Measurements from ENCODE around the gene NKD1. TPM values are rescaled to one million over a fixed set of nuclear protein-coding genes. Genes with fewer than 3 reads are reported as not detected.

Gene NKD1
- total and polyA plus RNA-seq, 2 donors from 2014 or later, result 1.1 to 9.9 TPM

DNA sequence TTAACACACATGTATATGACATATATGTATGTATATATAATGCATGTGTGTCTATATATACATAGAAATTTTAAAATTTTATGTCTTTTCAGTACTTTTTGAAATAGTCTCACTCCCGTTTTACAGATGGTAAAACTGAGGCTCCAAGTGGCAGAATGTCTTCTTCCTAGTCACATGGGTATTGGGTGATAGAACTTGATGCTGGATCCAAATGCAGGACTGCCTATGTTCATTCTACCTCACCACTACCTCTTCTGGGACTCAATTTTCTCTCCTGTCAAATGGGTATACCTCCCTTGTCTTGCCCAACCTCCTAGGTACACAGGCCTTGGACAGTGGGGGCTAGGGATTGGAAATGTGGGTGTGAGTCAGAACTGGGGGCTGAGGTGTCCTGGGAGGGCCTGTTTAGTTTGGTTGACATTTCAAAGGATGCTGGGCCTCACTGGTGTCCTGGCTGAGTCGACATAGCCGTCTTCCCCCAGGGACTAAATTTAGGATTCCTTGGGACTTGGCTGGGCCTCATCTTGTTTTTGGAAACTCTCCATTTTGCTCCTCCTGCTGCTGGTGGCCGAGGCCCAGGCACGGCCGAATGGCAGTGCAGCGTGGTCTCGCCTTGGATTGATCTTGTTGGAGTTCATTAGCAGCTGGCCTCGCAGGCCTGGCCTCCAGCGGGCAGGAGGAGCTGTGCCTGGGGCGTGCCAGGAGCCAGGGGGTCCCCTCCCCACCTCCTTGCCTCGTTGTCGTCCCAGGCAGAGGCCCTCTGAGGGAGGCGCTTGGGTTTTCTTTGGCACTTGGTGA, 25.9 kb downstream of the NKD1 start:
- no peaks in the 10 kb centered on the region for H3K4me1 ChIP-seq (ENCODE audit: control insufficient read depth in 2 of 3, insufficient read depth in 2 of 3, low read depth in 1 of 3, low read length in 3 of 3)
- DNase-seq, result peak in 3 of 5 donors; percentile 54 to 88 (median 58)
- H3K36me3 ChIP-seq (ENCODE audit: control insufficient read depth in 2 of 3, insufficient read depth in 3 of 3, low read length in 3 of 3), result no peaks in the 10 kb centered on the region
- H3K9ac ChIP-seq (ENCODE audit: low read length in 3 of 3), result no peak overlapping the region
- TF ChIP-seq, protein P1, sequence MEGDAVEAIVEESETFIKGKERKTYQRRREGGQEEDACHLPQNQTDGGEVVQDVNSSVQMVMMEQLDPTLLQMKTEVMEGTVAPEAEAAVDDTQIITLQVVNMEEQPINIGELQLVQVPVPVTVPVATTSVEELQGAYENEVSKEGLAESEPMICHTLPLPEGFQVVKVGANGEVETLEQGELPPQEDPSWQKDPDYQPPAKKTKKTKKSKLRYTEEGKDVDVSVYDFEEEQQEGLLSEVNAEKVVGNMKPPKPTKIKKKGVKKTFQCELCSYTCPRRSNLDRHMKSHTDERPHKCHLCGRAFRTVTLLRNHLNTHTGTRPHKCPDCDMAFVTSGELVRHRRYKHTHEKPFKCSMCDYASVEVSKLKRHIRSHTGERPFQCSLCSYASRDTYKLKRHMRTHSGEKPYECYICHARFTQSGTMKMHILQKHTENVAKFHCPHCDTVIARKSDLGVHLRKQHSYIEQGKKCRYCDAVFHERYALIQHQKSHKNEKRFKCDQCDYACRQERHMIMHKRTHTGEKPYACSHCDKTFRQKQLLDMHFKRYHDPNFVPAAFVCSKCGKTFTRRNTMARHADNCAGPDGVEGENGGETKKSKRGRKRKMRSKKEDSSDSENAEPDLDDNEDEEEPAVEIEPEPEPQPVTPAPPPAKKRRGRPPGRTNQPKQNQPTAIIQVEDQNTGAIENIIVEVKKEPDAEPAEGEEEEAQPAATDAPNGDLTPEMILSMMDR (IDR thresholded peaks at IDR 0.05; ENCODE audit: borderline replicate concordance, extremely low read depth, insufficient read depth), result no peak
- H3K4me3 ChIP-seq (ENCODE audit: low read length in 3 of 3), result no peak overlapping the region
- H3K27ac ChIP-seq (ENCODE audit: low read depth in 2 of 2, low read length in 2 of 2), result no peak overlapping the region
- no peaks in the 10 kb centered on the region for H3K9me3 ChIP-seq (ENCODE audit: control insufficient read depth in 2 of 3, insufficient read depth in 1 of 3, low read length in 3 of 3)
- no peaks in the 10 kb centered on the region for H3K27me3 ChIP-seq (ENCODE audit: control insufficient read depth, insufficient read depth, low read length)
- FAIRE-seq, result no peak
- intact Hi-C loops (cut with DNase I), result no loop called here

DNA sequence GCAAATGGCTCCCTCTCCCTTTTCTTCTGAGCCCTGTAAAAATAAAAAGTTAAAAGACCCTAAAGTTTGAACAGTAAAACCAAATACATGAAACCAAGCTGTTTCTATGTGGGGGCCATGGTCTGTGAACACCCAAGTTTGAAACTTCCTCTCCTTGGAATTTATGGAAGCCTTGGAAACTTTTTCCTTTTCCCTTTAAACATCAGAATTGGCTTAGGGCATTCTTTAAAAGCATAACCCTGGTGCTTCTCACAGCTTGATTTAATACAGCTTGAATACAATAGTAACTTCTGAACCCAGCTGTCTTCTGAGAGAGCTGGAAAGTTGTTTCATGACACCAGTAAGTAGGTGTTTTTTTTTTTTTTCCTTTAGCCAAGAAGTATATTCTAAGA, 26.5 kb downstream of the NKD1 start:
- H3K9me3 ChIP-seq (ENCODE audit: control insufficient read depth in 2 of 3, insufficient read depth in 1 of 3, low read length in 3 of 3), result no peaks in the 10 kb centered on the region
- TF ChIP-seq, protein P1 (IDR thresholded peaks at IDR 0.05; ENCODE audit: borderline replicate concordance, extremely low read depth, insufficient read depth), result no peak
- H3K4me1 ChIP-seq (ENCODE audit: control insufficient read depth in 2 of 3, insufficient read depth in 2 of 3, low read depth in 1 of 3, low read length in 3 of 3), result no peaks in the 10 kb centered on the region
- no peak overlapping the region for H3K9ac ChIP-seq (ENCODE audit: low read length in 3 of 3)
- no peak overlapping the region for H3K4me3 ChIP-seq (ENCODE audit: low read length in 3 of 3)
- no peak overlapping the region for H3K27ac ChIP-seq (ENCODE audit: low read depth in 2 of 2, low read length in 2 of 2)
- no peaks in the 10 kb centered on the region for H3K36me3 ChIP-seq (ENCODE audit: control insufficient read depth in 2 of 3, insufficient read depth in 3 of 3, low read length in 3 of 3)
- DNase-seq (peak in 2 of 5 donors; percentile 75 to 87), FAIRE-seq (no peak)
- H3K27me3 ChIP-seq (ENCODE audit: control insufficient read depth, insufficient read depth, low read length), result no peaks in the 10 kb centered on the region
- intact Hi-C loops (cut with DNase I), result no loop called here

DNA sequence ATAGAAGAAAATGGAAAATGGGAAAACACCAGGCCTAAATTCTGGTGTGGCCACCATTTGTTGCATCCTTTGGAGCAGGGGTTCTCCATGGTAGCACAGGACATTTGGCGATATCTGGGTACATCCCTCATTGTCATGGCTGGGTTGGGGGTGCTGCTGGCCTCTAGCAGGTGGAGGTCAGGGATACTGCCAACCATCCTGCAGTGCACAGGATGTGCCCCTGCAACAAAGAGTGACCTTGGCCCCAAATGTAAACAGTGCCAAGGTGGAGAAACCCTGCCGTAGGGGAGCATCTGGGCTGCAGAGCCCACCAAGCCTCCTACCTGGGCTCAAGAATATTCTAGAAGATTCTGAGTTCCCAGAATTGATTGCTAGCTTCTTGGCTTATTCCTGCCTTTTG, 27.5 kb downstream of the NKD1 start:
- no peak for FAIRE-seq
- H3K4me3 ChIP-seq (ENCODE audit: low read length in 3 of 3), result no peak overlapping the region
- H3K36me3 ChIP-seq (ENCODE audit: control insufficient read depth in 2 of 3, insufficient read depth in 3 of 3, low read length in 3 of 3), result no peaks in the 10 kb centered on the region
- no peaks in the 10 kb centered on the region for H3K27me3 ChIP-seq (ENCODE audit: control insufficient read depth, insufficient read depth, low read length)
- DNase-seq, result no peak
- intact Hi-C loops (cut with DNase I), result no loop called here
- TF ChIP-seq, protein P1 (IDR thresholded peaks at IDR 0.05; ENCODE audit: borderline replicate concordance, extremely low read depth, insufficient read depth), result no peak
- H3K4me1 ChIP-seq (ENCODE audit: control insufficient read depth in 2 of 3, insufficient read depth in 2 of 3, low read depth in 1 of 3, low read length in 3 of 3), result no peaks in the 10 kb centered on the region
- no peak overlapping the region for H3K27ac ChIP-seq (ENCODE audit: low read depth in 2 of 2, low read length in 2 of 2)
- no peak overlapping the region for H3K9ac ChIP-seq (ENCODE audit: low read length in 3 of 3)
- H3K9me3 ChIP-seq (ENCODE audit: control insufficient read depth in 2 of 3, insufficient read depth in 1 of 3, low read length in 3 of 3), result no peaks in the 10 kb centered on the region

Data from kidney (tissue), 14 donors.